ENCODE data around the gene ADK.

DNA sequence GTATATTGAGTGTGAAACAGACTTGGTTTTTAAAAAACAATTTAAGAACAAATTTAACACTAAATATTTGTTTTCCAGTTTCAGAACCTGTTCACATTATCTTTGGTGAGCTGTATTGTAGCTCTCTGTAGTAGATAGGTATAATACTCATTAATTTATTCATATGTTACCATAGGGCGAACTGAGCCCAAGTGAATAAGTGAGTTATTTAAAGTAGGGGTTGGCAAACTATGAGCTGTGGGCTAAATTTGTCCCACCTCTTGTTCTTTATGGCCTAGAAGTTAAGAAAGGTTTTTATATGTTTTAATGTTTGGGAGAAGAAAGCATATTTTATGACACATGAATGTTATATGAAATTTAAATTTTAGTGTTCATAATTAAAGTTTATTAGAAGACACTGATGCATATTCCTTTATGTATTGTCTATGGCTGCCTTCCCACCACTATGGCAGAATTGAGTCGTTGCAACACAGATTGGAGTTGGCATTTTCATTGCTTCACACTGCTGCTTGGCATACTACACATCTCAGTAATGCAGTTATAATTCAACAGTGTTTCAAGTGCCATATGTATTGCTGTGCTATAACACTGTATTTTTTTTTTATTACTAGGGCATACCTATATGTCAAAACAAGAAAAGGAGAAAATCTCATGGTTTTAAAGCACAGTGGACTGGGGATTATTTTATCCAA lies 146.5 kb downstream of the ADK start:
- TF ChIP-seq, protein P1, sequence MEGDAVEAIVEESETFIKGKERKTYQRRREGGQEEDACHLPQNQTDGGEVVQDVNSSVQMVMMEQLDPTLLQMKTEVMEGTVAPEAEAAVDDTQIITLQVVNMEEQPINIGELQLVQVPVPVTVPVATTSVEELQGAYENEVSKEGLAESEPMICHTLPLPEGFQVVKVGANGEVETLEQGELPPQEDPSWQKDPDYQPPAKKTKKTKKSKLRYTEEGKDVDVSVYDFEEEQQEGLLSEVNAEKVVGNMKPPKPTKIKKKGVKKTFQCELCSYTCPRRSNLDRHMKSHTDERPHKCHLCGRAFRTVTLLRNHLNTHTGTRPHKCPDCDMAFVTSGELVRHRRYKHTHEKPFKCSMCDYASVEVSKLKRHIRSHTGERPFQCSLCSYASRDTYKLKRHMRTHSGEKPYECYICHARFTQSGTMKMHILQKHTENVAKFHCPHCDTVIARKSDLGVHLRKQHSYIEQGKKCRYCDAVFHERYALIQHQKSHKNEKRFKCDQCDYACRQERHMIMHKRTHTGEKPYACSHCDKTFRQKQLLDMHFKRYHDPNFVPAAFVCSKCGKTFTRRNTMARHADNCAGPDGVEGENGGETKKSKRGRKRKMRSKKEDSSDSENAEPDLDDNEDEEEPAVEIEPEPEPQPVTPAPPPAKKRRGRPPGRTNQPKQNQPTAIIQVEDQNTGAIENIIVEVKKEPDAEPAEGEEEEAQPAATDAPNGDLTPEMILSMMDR (conservative IDR thresholded peaks at IDR 0.05; ENCODE audit: low read length), result no peak
- TF ChIP-seq EZH2phosphoT487 (IDR thresholded peaks at IDR 0.05; ENCODE audit: borderline replicate concordance, low read depth, low read length), result no peak

All from OCI-LY7 (cell line).